Measurements from ENCODE around the gene IFI6. TPM values are rescaled to one million over a fixed set of nuclear protein-coding genes. Genes with fewer than 3 reads are reported as not detected.
"Not testable (repeated sequence)": the region's sequence is repeated elsewhere in the genome, so short reads cannot be mapped to it uniquely, and the experiment has no call there.

The IFI6 gene
- total and polyA plus RNA-seq, 2 of the 13 experiments (the other 11 are each of a cell fraction or from before 2014, with no cell fraction given): 12.9 to 13.2 TPM

DNA sequence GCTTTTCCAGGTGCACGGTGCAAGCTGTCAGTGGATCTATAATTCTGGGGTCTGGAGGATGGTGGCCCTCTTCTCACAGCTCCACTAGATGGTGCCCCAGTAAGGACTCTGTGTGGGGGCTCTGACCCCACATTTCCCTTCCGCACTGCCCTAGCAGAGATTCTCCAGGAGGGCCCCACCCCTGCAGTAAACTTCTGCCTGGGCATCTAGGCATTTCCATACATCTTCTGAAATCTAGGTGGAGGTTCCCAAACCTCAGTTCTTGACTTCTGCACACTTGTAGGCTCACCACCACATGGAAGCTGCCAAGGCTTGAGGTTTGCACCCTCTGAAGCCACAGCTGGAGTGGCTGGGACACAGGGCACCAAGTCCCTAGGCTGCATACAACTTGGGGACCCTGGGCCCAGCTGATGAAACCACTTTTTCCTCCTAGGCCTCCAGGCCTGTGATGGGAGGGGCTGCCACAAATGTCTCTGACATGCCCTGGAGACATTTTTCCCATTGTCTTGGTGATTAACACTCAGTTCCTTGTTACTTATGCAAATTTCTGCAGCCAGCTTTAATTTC lies 8.3 kb upstream of the IFI6 start:
- Histone ChIP-seq H3K9me3 (ENCODE audit: low read length) (peaks cover 26% of the 10 kb centered on the region), H3K4me1 (ENCODE audit: insufficient read depth, low read length) (peaks cover 23% of the 10 kb centered on the region)
- WGBS (ENCODE audit: low lambda C conversion rate): no CpG with 5 or more reads among the region's 2 CpGs
- H3K9ac ChIP-seq (ENCODE audit: insufficient read depth, low read depth, low read length); H3K36me3 ChIP-seq (replicated peaks in 1 of 2; ENCODE audit: control insufficient read depth in 1 of 2, insufficient read depth in 2 of 2, low read length in 2 of 2); ATAC-seq; H3K4me3 ChIP-seq (replicated peaks in 1 of 3; ENCODE audit: insufficient read depth in 1 of 3, low read depth in 2 of 3, low read length in 3 of 3); intact Hi-C loops (cut with micrococcal nuclease; ENCODE audit: unreplicated experiment); BruUV-seq (replicated peaks); H2AFZ ChIP-seq (ENCODE audit: low read length); H3K27me3 ChIP-seq (ENCODE audit: control insufficient read depth in 1 of 2, insufficient read depth in 2 of 2, low read length in 2 of 2); DNase-seq (ENCODE audit: low spot score); H3K4me2 ChIP-seq (ENCODE audit: low read depth, low read length); CTCF ChIA-PET (ENCODE audit: low intra/inter-chr PET ratio, low total read pairs); H4K20me1 ChIP-seq (ENCODE audit: insufficient read depth, low read length); POLR2A ChIA-PET; H3K27ac ChIP-seq (ENCODE audit: extremely low read length, insufficient read depth, low read length); in situ Hi-C loops (cut with HindIII; ENCODE audit: extremely low pct_ligation_motif_present, low pct_unique_long_range_greater_than_20kb); H3K79me2 ChIP-seq (ENCODE audit: insufficient read depth, low read length); FAIRE-seq: not testable (repeated sequence)

DNA sequence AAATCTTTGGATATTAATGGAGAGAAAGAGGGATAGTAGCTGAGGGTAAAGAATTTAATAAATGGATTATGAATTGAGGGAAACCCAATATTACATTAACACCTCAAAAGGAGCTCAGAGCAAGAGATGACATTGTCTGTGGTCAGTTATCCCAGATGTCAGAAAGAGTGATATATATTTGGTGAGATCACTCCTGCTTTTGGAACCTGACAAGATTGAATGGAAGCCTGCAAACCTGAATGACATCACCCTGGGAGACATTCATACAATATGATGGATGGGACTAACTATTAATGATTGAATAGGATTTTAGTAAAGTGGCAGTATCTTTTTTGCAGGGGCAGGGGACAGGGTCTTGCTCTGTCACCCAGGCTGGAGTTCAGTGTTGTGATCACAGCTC lies 6.8 kb upstream of the IFI6 start:
- H3K27me3 ChIP-seq (ENCODE audit: control insufficient read depth in 1 of 2, insufficient read depth in 2 of 2, low read length in 2 of 2): no peaks in the 10 kb centered on the region
- no peak for FAIRE-seq
- ChIA-PET CTCF (ENCODE audit: low intra/inter-chr PET ratio, low total read pairs) (no interaction called here), POLR2A (interaction anchor here (0.6 kb wide), 1 partner anchor 9 kb away, joined by 3 read pairs; no protein-coding TSS in a partner anchor)
- H3K4me1 ChIP-seq (ENCODE audit: insufficient read depth, low read length): peaks cover 19% of the 10 kb centered on the region
- no TSS peak for BruUV-seq (replicated peaks)
- no peak overlapping the region for H2AFZ ChIP-seq (ENCODE audit: low read length)
- TF ChIP-seq NCOR1 (IDR thresholded peaks at IDR 0.05; ENCODE audit: borderline replicate concordance, low read length) (no peak), FOXA3 (CRISPR knock-in tag; IDR thresholded peaks at IDR 0.05) (no peak), EED (CRISPR knock-in tag; IDR thresholded peaks at IDR 0.05) (no peak), CBFB (CRISPR knock-in tag; IDR thresholded peaks at IDR 0.05) (no peak), ELF4 (CRISPR knock-in tag; IDR thresholded peaks at IDR 0.05; ENCODE audit: borderline replicate concordance) (no peak), ZNF34 (CRISPR knock-in tag; IDR thresholded peaks at IDR 0.05; ENCODE audit: borderline replicate concordance) (no peak)
- TF ChIP-seq, protein P1, sequence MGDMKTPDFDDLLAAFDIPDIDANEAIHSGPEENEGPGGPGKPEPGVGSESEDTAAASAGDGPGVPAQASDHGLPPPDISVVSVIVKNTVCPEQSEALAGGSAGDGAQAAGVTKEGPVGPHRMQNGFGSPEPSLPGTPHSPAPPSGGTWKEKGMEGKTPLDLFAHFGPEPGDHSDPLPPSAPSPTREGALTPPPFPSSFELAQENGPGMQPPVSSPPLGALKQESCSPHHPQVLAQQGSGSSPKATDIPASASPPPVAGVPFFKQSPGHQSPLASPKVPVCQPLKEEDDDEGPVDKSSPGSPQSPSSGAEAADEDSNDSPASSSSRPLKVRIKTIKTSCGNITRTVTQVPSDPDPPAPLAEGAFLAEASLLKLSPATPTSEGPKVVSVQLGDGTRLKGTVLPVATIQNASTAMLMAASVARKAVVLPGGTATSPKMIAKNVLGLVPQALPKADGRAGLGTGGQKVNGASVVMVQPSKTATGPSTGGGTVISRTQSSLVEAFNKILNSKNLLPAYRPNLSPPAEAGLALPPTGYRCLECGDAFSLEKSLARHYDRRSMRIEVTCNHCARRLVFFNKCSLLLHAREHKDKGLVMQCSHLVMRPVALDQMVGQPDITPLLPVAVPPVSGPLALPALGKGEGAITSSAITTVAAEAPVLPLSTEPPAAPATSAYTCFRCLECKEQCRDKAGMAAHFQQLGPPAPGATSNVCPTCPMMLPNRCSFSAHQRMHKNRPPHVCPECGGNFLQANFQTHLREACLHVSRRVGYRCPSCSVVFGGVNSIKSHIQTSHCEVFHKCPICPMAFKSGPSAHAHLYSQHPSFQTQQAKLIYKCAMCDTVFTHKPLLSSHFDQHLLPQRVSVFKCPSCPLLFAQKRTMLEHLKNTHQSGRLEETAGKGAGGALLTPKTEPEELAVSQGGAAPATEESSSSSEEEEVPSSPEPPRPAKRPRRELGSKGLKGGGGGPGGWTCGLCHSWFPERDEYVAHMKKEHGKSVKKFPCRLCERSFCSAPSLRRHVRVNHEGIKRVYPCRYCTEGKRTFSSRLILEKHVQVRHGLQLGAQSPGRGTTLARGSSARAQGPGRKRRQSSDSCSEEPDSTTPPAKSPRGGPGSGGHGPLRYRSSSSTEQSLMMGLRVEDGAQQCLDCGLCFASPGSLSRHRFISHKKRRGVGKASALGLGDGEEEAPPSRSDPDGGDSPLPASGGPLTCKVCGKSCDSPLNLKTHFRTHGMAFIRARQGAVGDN (CRISPR knock-in tag; IDR thresholded peaks at IDR 0.05): no peak
- H3K9ac ChIP-seq (ENCODE audit: insufficient read depth, low read depth, low read length): no peak overlapping the region
- H3K4me2 ChIP-seq (ENCODE audit: low read depth, low read length): no peak overlapping the region
- peaks cover 26% of the 10 kb centered on the region for H3K9me3 ChIP-seq (ENCODE audit: low read length)
- no peaks in the 10 kb centered on the region for H3K36me3 ChIP-seq (replicated peaks in 1 of 2; ENCODE audit: control insufficient read depth in 1 of 2, insufficient read depth in 2 of 2, low read length in 2 of 2)
- DNase-seq (ENCODE audit: low spot score): no peak
- in situ Hi-C loops (cut with HindIII; ENCODE audit: extremely low pct_ligation_motif_present, low pct_unique_long_range_greater_than_20kb): no loop called here
- H4K20me1 ChIP-seq (ENCODE audit: insufficient read depth, low read length): no peaks in the 10 kb centered on the region
- H3K79me2 ChIP-seq (ENCODE audit: insufficient read depth, low read length): no peaks in the 10 kb centered on the region
- no peak overlapping the region for H3K4me3 ChIP-seq (replicated peaks in 1 of 3; ENCODE audit: insufficient read depth in 1 of 3, low read depth in 2 of 3, low read length in 3 of 3)
- H3K27ac ChIP-seq (ENCODE audit: extremely low read length, insufficient read depth, low read length): no peak overlapping the region
- intact Hi-C loops (cut with micrococcal nuclease; ENCODE audit: unreplicated experiment): no loop called here
- ATAC-seq: no peak
